HG02610 (cell line): ENCODE results near the gene ANKMY2.
A peak's percentile ranks its signal among the peaks of the same experiment; 100 is the strongest.
"Not testable (repeated sequence)": the region's sequence is repeated elsewhere in the genome, so short reads cannot be mapped to it uniquely, and the experiment has no call there.

ENCODE experiments used
- ATAC-seq: cut with Tn5 transposase; IDR thresholded peaks from one replicate; pipeline ENCODE4 v1.9.1; 2021; ENCODE audit warnings: mild to moderate bottlenecking, moderate library complexity; ENCODE audit not compliant: unreplicated experiment

ANKMY2 gene

GRCh38 chr7:16645593-16646471, at the start of gene ANKMY2, which contains the start of gene BZW2:
TSS of gene ANKMY2 (minus strand) at chr7:16645754. CDS start at chr7:16645573, 181 bp downstream.
TSS of gene BZW2 (plus strand) at chr7:16646181. CDS start at chr7:16665444, 19,263 bp downstream.
- ATAC-seq: peak; percentile 95

GRCh38 chr7:16694806-16695205, 49.3 kb upstream of the ANKMY2 start:
- no peak for ATAC-seq

GRCh38 chr7:16693601-16694318, 48.2 kb upstream of the ANKMY2 start:
- ATAC-seq: no peak

GRCh38 chr7:16691241-16691640, 45.7 kb upstream of the ANKMY2 start:
- ATAC-seq: no peak

- ATAC-seq: no peak
Observed at GRCh38 chr7:16688249-16688648, 42.7 kb upstream of the ANKMY2 start.

GRCh38 chr7:16685535-16685934, 40.0 kb upstream of the ANKMY2 start:
- no peak for ATAC-seq

GRCh38 chr7:16684935-16685334, 39.4 kb upstream of the ANKMY2 start:
- no peak for ATAC-seq

- ATAC-seq: not testable (repeated sequence)
Observed at GRCh38 chr7:16678645-16679566, 33.4 kb upstream of the ANKMY2 start.

- ATAC-seq: no peak
Observed at GRCh38 chr7:16677978-16678494, 32.5 kb upstream of the ANKMY2 start.

- ATAC-seq: no peak
Observed at GRCh38 chr7:16675277-16675676, 29.7 kb upstream of the ANKMY2 start.

GRCh38 chr7:16671811-16672210, 26.3 kb upstream of the ANKMY2 start:
- no peak for ATAC-seq

GRCh38 chr7:16670731-16671344, 25.3 kb upstream of the ANKMY2 start:
- ATAC-seq: no peak

- ATAC-seq: no peak
Observed at GRCh38 chr7:16670021-16670420, 24.5 kb upstream of the ANKMY2 start.

- ATAC-seq: no peak
Observed at GRCh38 chr7:16669581-16669980, 24.0 kb upstream of the ANKMY2 start.

- no peak for ATAC-seq
Observed at GRCh38 chr7:16668978-16669377, 23.4 kb upstream of the ANKMY2 start.

GRCh38 chr7:16668049-16668858, 22.7 kb upstream of the ANKMY2 start:
- no peak for ATAC-seq

- ATAC-seq: no peak
Observed at GRCh38 chr7:16667355-16667754, 21.8 kb upstream of the ANKMY2 start.

- no peak for ATAC-seq
Observed at GRCh38 chr7:16661924-16662323, 16.4 kb upstream of the ANKMY2 start.

GRCh38 chr7:16660702-16661464, 15.3 kb upstream of the ANKMY2 start:
- ATAC-seq: no peak
